ENCODE measurements around the gene WASHC1. TPM values are rescaled to one million over a fixed set of nuclear protein-coding genes. Genes with fewer than 3 reads are reported as not detected.
"Not testable (repeated sequence)": the region's sequence is repeated elsewhere in the genome, so short reads cannot be mapped to it uniquely, and the experiment has no call there.

The WASHC1 gene
- total and polyA plus RNA-seq, 2 donors (not counting 1 experiment from before 2014, with no cell fraction given): 10.9 to 32.8 TPM

DNA sequence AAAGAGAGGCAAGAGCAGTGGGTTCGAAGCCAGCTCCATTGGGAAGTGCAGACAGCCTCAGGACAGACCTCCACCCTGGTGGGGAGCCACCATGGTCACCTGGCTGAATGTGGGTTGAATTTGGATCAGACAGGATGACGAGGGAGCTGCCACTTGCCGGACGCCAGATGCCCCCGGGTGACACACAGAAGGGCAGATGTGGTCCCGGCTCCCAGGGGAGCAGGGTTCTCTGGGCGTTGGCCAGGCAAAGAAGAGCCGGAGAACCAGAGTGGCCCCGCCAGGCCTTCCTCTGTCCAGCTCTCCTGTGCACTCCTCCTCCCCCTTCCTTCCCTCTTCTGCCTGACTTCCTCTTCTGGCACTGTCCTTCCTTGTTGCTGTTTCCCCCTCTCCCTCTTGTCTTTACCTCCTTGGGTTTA lies 12.0 kb upstream of the WASHC1 start:
- H3K27ac ChIP-seq (ENCODE audit: low read length in 2 of 2); H3K9ac ChIP-seq (ENCODE audit: low read length); H3K79me2 ChIP-seq (ENCODE audit: control insufficient read depth, insufficient read depth, low read length); H3K36me3 ChIP-seq (replicated peaks in 1 of 2; ENCODE audit: control extremely low read depth in 1 of 2, control insufficient read depth in 1 of 2, extremely low read depth in 1 of 2, insufficient read depth in 2 of 2, low read length in 1 of 2); H3K4me3 Mint-ChIP-seq; H3K9me3 ChIP-seq (ENCODE audit: control extremely low read depth in 1 of 3, control insufficient read depth in 2 of 3, insufficient read depth in 1 of 3, low read length in 2 of 3); H3K4me1 Mint-ChIP-seq; CTCF ChIA-PET; H2AFZ ChIP-seq (ENCODE audit: insufficient read depth, low read depth, low read length, poor library complexity, severe bottlenecking); H4K20me1 ChIP-seq (ENCODE audit: control insufficient read depth, insufficient read depth, low read length, poor library complexity, severe bottlenecking); DNase-seq; H3K4me1 ChIP-seq (ENCODE audit: control insufficient read depth in 2 of 2, insufficient read depth in 2 of 2, low read length in 2 of 2); H3K9me3 Mint-ChIP-seq (ENCODE audit: insufficient read depth); H3K27ac Mint-ChIP-seq; intact Hi-C loops (cut with micrococcal nuclease); H3K4me2 ChIP-seq (replicated peaks; ENCODE audit: low read depth, low read length, poor library complexity, severe bottlenecking); H3K27me3 ChIP-seq (replicated peaks in 1 of 4; ENCODE audit: control extremely low read depth in 1 of 4, control insufficient read depth in 3 of 4, insufficient read depth in 4 of 4, low read length in 3 of 4); H3K4me3 ChIP-seq (ENCODE audit: control extremely low read depth in 1 of 5, extremely low read depth in 1 of 5, insufficient read depth in 1 of 5, low read depth in 2 of 5, low read length in 4 of 5); POLR2A ChIA-PET; ATAC-seq (ENCODE audit: low read depth): not testable (repeated sequence)
- 97% methylated on average over 4 of the region's 9 CpGs for WGBS (ENCODE audit: insufficient coverage)
- peaks cover 26% of the 10 kb centered on the region for H3K27me3 Mint-ChIP-seq

DNA sequence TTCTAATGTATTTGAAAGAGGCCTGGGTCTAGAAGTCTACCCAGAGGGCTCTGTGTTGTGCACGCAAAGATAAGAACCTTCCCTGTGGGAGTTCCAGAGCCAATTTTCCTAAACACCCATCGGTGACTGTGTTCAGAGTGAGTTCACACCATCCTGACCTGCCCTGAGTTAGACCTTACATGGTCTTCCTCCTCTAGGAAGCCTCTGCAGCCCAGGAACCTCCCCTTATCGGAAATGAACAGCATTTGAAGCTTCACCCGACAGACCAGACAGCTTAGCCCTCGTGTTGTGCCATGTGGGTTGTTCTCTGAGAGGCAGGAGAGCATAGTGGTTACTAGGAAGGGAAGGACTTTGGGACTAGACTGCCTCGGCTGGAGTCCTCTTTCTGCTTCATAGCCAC lies 3.1 kb upstream of the WASHC1 start:
- H3K4me3 ChIP-seq (ENCODE audit: control extremely low read depth in 1 of 5, extremely low read depth in 1 of 5, insufficient read depth in 1 of 5, low read depth in 2 of 5, low read length in 4 of 5); H3K79me2 ChIP-seq (ENCODE audit: control insufficient read depth, insufficient read depth, low read length); H3K27ac ChIP-seq (ENCODE audit: low read length in 2 of 2); H3K36me3 ChIP-seq (replicated peaks in 1 of 2; ENCODE audit: control extremely low read depth in 1 of 2, control insufficient read depth in 1 of 2, extremely low read depth in 1 of 2, insufficient read depth in 2 of 2, low read length in 1 of 2); H3K9me3 Mint-ChIP-seq (ENCODE audit: insufficient read depth); ATAC-seq (ENCODE audit: low read depth); H2AFZ ChIP-seq (ENCODE audit: insufficient read depth, low read depth, low read length, poor library complexity, severe bottlenecking); intact Hi-C loops (cut with micrococcal nuclease); H3K27me3 ChIP-seq (replicated peaks in 1 of 4; ENCODE audit: control extremely low read depth in 1 of 4, control insufficient read depth in 3 of 4, insufficient read depth in 4 of 4, low read length in 3 of 4); H3K27ac Mint-ChIP-seq; H3K27me3 Mint-ChIP-seq; CTCF ChIA-PET; H3K9me3 ChIP-seq (ENCODE audit: control extremely low read depth in 1 of 3, control insufficient read depth in 2 of 3, insufficient read depth in 1 of 3, low read length in 2 of 3); H3K9ac ChIP-seq (ENCODE audit: low read length); POLR2A ChIA-PET; H3K4me1 ChIP-seq (ENCODE audit: control insufficient read depth in 2 of 2, insufficient read depth in 2 of 2, low read length in 2 of 2); DNase-seq; H4K20me1 ChIP-seq (ENCODE audit: control insufficient read depth, insufficient read depth, low read length, poor library complexity, severe bottlenecking); H3K4me3 Mint-ChIP-seq; H3K4me2 ChIP-seq (replicated peaks; ENCODE audit: low read depth, low read length, poor library complexity, severe bottlenecking); H3K4me1 Mint-ChIP-seq: not testable (repeated sequence)
- WGBS (ENCODE audit: insufficient coverage): no CpG with 5 or more reads among the region's 6 CpGs

DNA sequence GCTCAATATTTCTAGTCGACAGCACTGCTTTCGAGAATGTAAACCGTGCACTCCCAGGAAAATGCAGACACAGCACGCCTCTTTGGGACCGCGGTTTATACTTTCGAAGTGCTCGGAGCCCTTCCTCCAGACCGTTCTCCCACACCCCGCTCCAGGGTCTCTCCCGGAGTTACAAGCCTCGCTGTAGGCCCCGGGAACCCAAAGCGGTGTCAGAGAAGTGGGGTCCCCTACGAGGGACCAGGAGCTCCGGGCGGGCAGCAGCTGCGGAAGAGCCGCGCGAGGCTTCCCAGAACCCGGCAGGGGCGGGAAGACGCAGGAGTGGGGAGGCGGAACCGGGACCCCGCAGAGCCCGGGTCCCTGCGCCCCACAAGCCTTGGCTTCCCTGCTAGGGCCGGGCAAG lies 481 bp downstream of the WASHC1 start:
- H3K4me2 ChIP-seq (replicated peaks; ENCODE audit: low read depth, low read length, poor library complexity, severe bottlenecking); ATAC-seq (ENCODE audit: low read depth); H3K4me1 Mint-ChIP-seq; H3K27me3 ChIP-seq (replicated peaks in 1 of 4; ENCODE audit: control extremely low read depth in 1 of 4, control insufficient read depth in 3 of 4, insufficient read depth in 4 of 4, low read length in 3 of 4); POLR2A ChIA-PET; H3K9me3 Mint-ChIP-seq (ENCODE audit: insufficient read depth); intact Hi-C loops (cut with micrococcal nuclease); H3K27me3 Mint-ChIP-seq; H3K4me3 Mint-ChIP-seq; H3K27ac Mint-ChIP-seq; H3K36me3 ChIP-seq (replicated peaks in 1 of 2; ENCODE audit: control extremely low read depth in 1 of 2, control insufficient read depth in 1 of 2, extremely low read depth in 1 of 2, insufficient read depth in 2 of 2, low read length in 1 of 2); H3K4me1 ChIP-seq (ENCODE audit: control insufficient read depth in 2 of 2, insufficient read depth in 2 of 2, low read length in 2 of 2); CTCF ChIA-PET; H4K20me1 ChIP-seq (ENCODE audit: control insufficient read depth, insufficient read depth, low read length, poor library complexity, severe bottlenecking); DNase-seq; H3K79me2 ChIP-seq (ENCODE audit: control insufficient read depth, insufficient read depth, low read length); H3K27ac ChIP-seq (ENCODE audit: low read length in 2 of 2); H2AFZ ChIP-seq (ENCODE audit: insufficient read depth, low read depth, low read length, poor library complexity, severe bottlenecking); H3K9ac ChIP-seq (ENCODE audit: low read length); H3K9me3 ChIP-seq (ENCODE audit: control extremely low read depth in 1 of 3, control insufficient read depth in 2 of 3, insufficient read depth in 1 of 3, low read length in 2 of 3): not testable (repeated sequence)
- peak overlapping the region in 2 of 5 experiments; percentile 37 to 43 for H3K4me3 ChIP-seq (ENCODE audit: control extremely low read depth in 1 of 5, extremely low read depth in 1 of 5, insufficient read depth in 1 of 5, low read depth in 2 of 5, low read length in 4 of 5)
- WGBS (ENCODE audit: insufficient coverage): no CpG with 5 or more reads among the region's 30 CpGs

GRCh38 chr9:21621-22020 lies 7.6 kb downstream of the WASHC1 start:
- DNase-seq; H4K20me1 ChIP-seq (ENCODE audit: control insufficient read depth, insufficient read depth, low read length, poor library complexity, severe bottlenecking); H3K27me3 Mint-ChIP-seq; CTCF ChIA-PET; H3K9me3 ChIP-seq (ENCODE audit: control extremely low read depth in 1 of 3, control insufficient read depth in 2 of 3, insufficient read depth in 1 of 3, low read length in 2 of 3); ATAC-seq (ENCODE audit: low read depth); H3K9ac ChIP-seq (ENCODE audit: low read length); H3K27ac ChIP-seq (ENCODE audit: low read length in 2 of 2); H3K9me3 Mint-ChIP-seq (ENCODE audit: insufficient read depth); H3K4me3 Mint-ChIP-seq; H2AFZ ChIP-seq (ENCODE audit: insufficient read depth, low read depth, low read length, poor library complexity, severe bottlenecking); H3K36me3 ChIP-seq (replicated peaks in 1 of 2; ENCODE audit: control extremely low read depth in 1 of 2, control insufficient read depth in 1 of 2, extremely low read depth in 1 of 2, insufficient read depth in 2 of 2, low read length in 1 of 2); H3K27me3 ChIP-seq (replicated peaks in 1 of 4; ENCODE audit: control extremely low read depth in 1 of 4, control insufficient read depth in 3 of 4, insufficient read depth in 4 of 4, low read length in 3 of 4); H3K4me3 ChIP-seq (ENCODE audit: control extremely low read depth in 1 of 5, extremely low read depth in 1 of 5, insufficient read depth in 1 of 5, low read depth in 2 of 5, low read length in 4 of 5); H3K4me2 ChIP-seq (replicated peaks; ENCODE audit: low read depth, low read length, poor library complexity, severe bottlenecking); POLR2A ChIA-PET; H3K4me1 Mint-ChIP-seq; H3K79me2 ChIP-seq (ENCODE audit: control insufficient read depth, insufficient read depth, low read length); intact Hi-C loops (cut with micrococcal nuclease); H3K27ac Mint-ChIP-seq; H3K4me1 ChIP-seq (ENCODE audit: control insufficient read depth in 2 of 2, insufficient read depth in 2 of 2, low read length in 2 of 2): not testable (repeated sequence)
- WGBS (ENCODE audit: insufficient coverage): no CpG with 5 or more reads among the region's 9 CpGs

All from B cell (primary cell).